Right renal cortex interstitium (tissue), 3 donors: ENCODE measurements around the gene RASL12. TPM values are rescaled to one million over a fixed set of nuclear protein-coding genes. Genes with fewer than 3 reads are reported as not detected.

ENCODE experiments used
- DNase-seq, 3 donors: peaks; one replicate each; pipeline ENCODE4 v3.0.0-alpha.2; 2013; ENCODE audit warnings: low read depth in 3 of 3, low spot score in 2 of 3
- polyA plus RNA-seq, 3 donors: library from polyadenylated mRNA; unstranded; fragments of 120-200 nt; gene quantifications; one replicate each; pipeline ENCODE4 v1.2.1, GENCODE V29; 2013; ENCODE audit not compliant: insufficient read length in 3 of 3

The RASL12 gene
- polyA plus RNA-seq, 3 donors = 5.9 to 7.8 (median 6.5) TPM

DNA sequence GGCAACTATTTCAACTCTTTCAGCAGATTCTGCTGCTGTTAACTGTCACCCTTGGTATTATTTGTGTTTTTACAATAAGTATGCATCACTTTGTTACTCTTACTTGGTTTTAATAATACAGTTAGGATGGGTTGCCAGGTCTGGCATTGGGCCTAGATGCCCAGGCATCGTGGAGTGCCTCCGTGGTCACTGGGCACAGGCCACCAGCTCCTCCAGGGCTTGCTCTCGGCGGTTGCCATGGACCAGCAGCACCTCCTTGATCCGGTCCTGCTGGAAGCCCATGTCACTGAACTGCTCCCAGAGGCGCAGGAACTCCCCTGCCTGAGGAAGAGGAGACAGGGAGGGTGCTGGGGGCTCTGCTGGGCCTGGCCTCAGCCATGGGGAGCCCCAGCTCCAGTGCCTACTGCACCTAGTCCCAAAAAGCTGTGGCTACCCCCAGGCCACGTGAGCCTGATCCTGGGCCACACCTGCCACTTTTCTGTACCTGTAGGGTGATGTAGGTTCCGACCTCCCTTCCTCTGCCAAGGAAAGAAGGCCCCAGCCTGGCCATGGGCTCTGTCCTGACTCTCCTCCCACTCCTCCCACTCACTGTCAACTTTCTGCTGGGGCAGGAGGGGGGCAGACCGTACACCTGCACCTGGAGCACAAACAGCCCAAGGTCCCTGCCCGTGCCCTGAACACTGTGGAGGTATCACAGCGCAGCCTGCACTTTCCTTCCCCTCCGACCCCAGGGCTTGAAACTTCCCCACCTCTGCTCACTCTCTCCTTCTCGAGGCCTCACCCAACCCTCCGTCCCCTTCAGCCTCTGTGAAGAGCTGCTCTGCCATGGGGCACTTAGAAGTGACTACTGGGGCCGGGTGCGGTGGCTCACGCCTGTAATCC, 25.4 kb upstream of the RASL12 start:
- no peak for DNase-seq

DNA sequence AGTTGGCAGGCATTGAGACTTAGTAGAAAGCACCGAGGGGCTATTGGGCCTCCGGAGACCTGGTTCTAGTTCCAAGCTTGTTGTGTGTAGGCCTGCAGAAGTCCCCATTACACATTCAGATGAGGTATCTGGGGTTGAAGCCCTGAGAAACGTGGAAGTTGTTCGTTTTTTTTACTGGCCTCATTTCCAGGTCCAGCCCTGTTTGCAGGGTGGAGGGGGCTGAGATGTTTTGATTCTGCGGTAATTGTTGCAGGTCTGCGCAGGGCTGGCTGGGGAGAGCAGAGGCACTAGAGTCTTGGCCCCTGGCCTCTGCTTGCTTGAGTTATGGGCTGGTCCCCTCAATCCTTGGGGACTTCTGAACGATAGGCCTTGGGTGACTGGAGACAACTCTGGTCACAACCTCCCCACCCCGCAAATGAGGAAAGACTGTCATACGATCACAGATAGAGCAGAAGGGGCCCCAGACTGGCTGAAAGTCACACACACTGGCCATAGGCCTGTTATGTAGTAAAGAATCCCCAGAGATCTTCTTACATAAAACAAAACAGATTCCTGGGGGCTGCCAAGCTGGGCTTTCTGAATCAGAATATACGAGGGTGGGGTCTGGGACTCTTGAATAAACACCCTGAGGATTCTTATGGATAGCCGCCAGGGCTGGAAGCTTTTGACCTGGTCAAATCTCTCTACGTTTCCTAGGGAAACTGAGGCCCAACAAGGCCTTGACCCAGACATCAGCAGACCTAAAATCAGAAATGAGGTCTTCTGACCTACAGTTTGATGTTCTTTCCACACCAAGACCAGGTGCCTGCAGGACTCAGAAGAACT, 24.4 kb upstream of the RASL12 start:
- DNase-seq = no peak

- no peak for DNase-seq
Observed at GRCh38 chr15:65089206-65089824, 21.5 kb upstream of the RASL12 start.

GRCh38 chr15:65088643-65089021, 20.8 kb upstream of the RASL12 start:
- DNase-seq = no peak

DNA sequence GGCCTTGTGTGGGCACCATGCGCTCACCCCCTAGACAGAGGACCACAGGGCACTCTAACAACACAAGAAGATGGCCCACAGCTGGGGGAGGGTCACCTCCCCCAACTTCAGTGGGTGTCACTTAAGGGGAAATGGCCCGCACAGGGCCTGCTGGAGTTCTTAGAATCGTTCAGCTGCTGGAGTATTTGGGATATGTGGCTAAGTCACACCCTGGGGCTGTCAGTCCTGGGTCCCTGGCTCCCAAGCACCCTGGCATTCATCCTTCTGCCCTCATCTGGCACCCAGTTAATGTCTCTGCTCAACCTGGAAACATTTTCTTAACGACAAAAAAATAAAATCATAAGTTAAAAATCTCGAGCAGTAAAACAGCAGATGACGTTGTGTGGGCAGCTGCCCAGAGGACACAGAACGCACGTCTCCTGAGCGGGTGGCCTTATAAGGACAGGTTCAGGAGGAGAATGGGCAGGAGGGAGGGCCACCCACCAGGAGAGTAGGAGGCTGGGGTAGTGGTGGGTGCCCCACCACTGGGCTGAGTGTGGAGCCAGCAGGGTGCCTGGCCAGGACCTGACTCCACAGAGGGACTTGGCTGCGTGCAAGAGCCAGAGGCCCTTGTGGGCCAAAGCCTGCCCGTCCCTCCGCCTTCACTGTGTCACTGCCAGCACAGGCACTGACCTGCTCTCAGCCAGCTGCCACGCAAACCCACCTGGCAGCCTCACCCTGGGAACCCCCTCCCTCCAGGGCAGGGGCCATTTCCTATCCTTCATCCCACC, 20.3 kb upstream of the RASL12 start:
- no peak for DNase-seq

GRCh38 chr15:65087411-65087810, 19.6 kb upstream of the RASL12 start:
- DNase-seq = no peak

GRCh38 chr15:65086680-65087111, 18.9 kb upstream of the RASL12 start:
- DNase-seq = no peak

DNA sequence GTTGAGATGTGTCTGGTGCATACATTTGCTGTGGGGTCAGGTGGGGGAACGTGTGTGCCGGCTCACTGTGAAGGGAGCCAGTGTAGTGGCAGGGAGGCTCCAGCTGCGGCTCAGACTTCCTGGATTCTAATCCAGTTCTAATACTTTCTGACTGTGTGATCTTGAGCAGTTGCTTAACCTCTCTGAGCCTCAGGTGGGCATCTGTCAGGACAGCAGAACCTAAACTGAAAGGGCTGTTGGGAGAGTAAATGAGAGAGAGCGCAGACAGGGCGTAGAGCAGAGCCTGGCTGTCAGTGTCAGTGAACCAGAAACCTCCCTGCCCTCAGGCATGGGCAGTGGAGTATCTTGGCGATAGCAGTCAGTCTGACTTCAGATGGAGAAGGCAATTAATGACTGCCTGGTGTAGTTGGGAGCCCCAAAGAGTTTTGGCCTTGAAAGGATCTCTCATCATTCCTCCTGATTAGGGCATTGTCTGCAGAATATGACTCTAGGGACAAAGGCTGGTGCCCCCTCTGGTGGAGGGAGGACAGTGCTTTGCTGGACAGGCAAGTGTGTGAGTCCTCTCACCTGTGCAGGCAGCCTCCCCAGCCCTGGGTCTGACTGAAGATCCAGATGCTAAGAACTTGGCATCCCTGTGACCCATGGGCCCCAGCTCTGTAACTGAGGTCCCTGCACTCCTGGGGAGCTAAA, 18.3 kb upstream of the RASL12 start:
- DNase-seq = no peak

DNA sequence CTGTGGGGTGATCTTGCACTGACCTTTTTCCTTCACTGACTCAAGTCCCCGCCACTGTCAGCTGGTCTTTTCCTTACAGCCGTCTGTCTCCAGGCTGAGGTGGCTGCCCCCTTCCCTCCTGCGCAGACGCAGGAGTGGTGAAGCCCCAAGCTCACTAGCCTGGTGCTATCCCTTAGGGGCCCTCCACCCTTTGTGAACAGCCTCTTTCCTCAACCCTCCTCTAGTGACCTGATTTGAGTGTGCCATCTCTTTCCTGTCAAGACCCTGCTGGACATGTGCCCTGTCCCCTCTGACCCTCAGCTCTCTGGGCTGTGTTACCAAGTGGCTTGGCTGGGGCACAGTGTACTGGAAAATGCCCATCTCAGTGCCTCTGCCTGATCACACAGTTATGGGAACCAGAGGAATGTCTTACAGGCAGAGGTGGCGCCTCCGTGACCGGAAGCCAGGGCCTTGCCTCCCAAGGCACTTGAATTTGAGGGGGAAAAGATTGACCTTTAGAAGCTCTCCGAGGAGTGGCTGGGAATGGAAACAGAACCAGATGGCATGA, 17.5 kb upstream of the RASL12 start:
- DNase-seq = no peak

GRCh38 chr15:65084500-65085206, 16.9 kb upstream of the RASL12 start:
- DNase-seq = no peak

DNA sequence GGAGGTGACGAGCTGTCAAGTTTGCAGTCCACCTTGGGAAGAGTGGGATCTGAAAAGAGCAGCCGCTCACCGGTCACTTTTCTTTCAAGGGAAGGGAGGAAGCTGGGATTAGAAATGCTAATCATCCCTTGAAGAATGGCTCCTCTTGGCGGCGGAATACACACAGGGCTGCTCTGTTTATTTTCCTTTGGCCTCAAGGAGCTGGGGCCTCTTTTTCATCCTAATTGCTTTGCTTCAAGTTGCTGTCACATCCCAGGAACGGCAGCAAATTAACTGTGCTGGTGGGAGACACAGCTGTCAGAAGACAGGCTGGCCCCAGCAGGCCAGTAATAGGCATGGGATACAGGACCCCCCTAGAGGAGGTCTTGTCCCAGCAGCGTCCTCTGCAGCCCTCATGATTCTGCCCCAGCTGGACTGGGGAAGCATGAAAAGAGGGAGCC, 15.5 kb upstream of the RASL12 start:
- no peak for DNase-seq

GRCh38 chr15:65082303-65082953, 14.6 kb upstream of the RASL12 start:
- no peak for DNase-seq

DNA sequence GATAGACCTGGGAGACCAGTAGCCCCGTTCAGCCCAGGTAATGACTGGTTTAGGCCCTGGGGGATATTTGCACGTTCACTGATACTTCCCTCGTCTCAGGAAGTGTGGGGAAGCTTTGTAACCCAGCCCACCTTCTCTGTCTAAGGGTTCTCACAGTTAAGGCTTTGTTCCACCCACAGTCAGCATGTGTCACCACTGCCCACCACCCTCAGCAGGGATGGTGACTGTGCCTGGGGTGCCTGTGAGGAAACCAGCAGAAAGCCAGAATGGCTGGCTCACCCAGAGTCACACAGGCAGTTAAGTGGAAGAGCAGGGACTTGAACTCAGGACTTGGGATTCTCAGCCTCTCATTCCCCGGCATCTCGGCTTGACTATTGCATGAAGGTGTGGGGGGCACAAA, 14.0 kb upstream of the RASL12 start:
- no peak for DNase-seq

DNA sequence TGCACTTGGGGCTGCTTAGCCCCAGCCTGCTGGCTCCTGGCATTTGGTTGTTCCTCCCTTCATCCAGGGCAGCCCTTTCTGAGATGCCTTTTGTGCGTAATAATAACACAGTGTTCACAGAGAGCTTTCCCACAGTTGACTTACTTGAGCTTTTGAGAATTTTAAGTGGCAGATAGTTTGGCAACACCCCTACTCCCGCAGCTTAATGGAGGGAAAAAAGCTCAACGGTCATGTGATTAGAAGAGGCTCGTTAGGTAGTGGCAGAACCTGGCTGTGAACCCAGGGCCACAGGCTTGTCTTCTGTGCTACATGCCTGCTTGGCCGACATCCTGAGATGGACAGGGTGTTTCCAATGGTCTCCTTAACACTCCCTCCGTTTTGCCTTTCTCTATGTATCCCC, 13.5 kb upstream of the RASL12 start:
- DNase-seq = no peak

GRCh38 chr15:65079580-65079979, 11.8 kb upstream of the RASL12 start:
- DNase-seq = no peak

DNA sequence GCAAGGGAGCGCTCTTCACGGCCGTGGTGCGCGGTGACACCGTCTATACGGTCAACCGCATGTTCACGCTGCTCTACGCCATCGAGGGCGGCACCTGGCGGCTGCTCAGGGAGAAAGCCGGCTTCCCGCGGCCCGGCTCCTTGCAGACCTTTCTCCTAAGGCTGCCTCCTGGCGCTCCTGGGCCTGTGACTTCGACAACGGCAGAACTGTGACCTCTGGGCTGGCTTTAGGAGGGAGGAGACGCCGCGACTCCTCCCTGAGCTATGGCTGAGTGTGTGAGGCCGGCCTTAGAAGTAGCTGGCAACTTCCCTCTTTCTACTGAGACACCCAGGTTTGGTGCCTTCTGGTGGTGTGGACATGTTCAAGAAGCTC, 10.2 kb upstream of the RASL12 start:
- no peak for DNase-seq

- DNase-seq = no peak
Observed at GRCh38 chr15:65077291-65077980, 9.6 kb upstream of the RASL12 start.
